ENCODE data around the gene STK38. TPM values are rescaled to one million over a fixed set of nuclear protein-coding genes. Genes with fewer than 3 reads are reported as not detected.

STK38 gene
- total and polyA plus RNA-seq, 9 of the 15 experiments (the other 6 are each of a cell fraction or from before 2014, with no cell fraction given), result 5.7 to 28.7 (median 19.5) TPM

DNA sequence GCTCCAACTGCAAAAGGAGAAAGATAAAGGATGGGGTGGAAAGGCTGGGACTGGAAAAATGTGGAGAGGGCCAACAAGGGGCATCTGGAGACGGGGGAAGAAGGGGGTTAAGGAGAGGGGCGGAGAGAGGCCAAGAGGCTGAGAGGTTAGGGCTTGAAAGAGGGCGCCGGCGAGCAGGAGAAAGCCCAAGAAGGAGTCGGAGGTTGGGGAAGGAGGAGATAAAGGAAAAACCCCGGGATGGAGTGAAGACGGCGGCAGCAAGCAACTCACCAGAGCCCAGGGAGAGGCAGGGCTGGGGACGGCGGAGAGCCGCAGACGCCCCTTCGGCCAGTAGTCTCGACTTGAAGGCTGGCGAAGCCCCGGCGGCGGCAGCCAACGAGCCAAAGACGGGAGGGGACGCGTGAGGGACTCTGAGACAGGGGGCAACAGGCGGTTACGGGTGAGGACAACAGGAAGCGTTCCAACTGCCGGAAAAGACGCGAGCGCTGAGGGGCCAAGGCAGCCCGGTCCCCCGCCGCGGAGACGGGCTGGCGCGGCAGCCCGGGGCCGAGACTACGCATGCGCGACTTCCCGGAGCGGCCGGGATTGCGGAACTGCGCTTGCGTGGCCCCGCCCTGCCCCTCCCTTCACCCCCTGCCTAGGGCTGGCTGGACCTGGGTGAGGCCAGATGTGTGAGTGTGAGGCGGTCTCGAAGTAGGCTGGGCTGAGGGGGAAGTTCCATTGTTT, at the start of gene STK38 (continued):
- TF ChIP-seq, protein P1, sequence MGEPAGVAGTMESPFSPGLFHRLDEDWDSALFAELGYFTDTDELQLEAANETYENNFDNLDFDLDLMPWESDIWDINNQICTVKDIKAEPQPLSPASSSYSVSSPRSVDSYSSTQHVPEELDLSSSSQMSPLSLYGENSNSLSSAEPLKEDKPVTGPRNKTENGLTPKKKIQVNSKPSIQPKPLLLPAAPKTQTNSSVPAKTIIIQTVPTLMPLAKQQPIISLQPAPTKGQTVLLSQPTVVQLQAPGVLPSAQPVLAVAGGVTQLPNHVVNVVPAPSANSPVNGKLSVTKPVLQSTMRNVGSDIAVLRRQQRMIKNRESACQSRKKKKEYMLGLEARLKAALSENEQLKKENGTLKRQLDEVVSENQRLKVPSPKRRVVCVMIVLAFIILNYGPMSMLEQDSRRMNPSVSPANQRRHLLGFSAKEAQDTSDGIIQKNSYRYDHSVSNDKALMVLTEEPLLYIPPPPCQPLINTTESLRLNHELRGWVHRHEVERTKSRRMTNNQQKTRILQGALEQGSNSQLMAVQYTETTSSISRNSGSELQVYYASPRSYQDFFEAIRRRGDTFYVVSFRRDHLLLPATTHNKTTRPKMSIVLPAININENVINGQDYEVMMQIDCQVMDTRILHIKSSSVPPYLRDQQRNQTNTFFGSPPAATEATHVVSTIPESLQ (CRISPR knock-in tag; IDR thresholded peaks at IDR 0.05), result 0 out of 2 replicates have a peak, but pooled peaks have one; percentile 4
- TF ChIP-seq POLR2H (tag; IDR thresholded peaks at IDR 0.05; ENCODE audit: low read depth) (peak; percentile 88), ZFX (CRISPR knock-in tag; IDR thresholded peaks at IDR 0.05) (peak; percentile 33), BRD9 (IDR thresholded peaks at IDR 0.05; ENCODE audit: low read depth, partially characterized antibody) (peak; percentile 48), MTA2 (IDR thresholded peaks at IDR 0.05; ENCODE audit: low read depth) (no peak; the same call in 1 of the 2 replicates), FOXK1 (CRISPR knock-in tag; IDR thresholded peaks at IDR 0.05; ENCODE audit: borderline replicate concordance) (0 out of 2 replicates have a peak, but pooled peaks have one; percentile 80), POLR2AphosphoS5 (IDR thresholded peaks at IDR 0.05; ENCODE audit: control insufficient read depth, insufficient read depth, low read depth, low read length) (peak; percentile 79), ERF (CRISPR knock-in tag; IDR thresholded peaks at IDR 0.05) (no peak)
- TF ChIP-seq, protein P2, sequence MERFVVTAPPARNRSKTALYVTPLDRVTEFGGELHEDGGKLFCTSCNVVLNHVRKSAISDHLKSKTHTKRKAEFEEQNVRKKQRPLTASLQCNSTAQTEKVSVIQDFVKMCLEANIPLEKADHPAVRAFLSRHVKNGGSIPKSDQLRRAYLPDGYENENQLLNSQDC (CRISPR knock-in tag; IDR thresholded peaks at IDR 0.05), result peak; percentile 85

Data from K562 (cell line).